NCI-H187 treated with DMSO at 0.1 percent for 48 hours (cell line): ENCODE results near the gene PDLIM4.

Experiments
- DNase-seq: peaks from one replicate; lab custom pipeline; 2025; lab: John Stamatoyannopoulos, UW

PDLIM4 gene, protein sequence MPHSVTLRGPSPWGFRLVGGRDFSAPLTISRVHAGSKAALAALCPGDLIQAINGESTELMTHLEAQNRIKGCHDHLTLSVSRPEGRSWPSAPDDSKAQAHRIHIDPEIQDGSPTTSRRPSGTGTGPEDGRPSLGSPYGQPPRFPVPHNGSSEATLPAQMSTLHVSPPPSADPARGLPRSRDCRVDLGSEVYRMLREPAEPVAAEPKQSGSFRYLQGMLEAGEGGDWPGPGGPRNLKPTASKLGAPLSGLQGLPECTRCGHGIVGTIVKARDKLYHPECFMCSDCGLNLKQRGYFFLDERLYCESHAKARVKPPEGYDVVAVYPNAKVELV

DNA sequence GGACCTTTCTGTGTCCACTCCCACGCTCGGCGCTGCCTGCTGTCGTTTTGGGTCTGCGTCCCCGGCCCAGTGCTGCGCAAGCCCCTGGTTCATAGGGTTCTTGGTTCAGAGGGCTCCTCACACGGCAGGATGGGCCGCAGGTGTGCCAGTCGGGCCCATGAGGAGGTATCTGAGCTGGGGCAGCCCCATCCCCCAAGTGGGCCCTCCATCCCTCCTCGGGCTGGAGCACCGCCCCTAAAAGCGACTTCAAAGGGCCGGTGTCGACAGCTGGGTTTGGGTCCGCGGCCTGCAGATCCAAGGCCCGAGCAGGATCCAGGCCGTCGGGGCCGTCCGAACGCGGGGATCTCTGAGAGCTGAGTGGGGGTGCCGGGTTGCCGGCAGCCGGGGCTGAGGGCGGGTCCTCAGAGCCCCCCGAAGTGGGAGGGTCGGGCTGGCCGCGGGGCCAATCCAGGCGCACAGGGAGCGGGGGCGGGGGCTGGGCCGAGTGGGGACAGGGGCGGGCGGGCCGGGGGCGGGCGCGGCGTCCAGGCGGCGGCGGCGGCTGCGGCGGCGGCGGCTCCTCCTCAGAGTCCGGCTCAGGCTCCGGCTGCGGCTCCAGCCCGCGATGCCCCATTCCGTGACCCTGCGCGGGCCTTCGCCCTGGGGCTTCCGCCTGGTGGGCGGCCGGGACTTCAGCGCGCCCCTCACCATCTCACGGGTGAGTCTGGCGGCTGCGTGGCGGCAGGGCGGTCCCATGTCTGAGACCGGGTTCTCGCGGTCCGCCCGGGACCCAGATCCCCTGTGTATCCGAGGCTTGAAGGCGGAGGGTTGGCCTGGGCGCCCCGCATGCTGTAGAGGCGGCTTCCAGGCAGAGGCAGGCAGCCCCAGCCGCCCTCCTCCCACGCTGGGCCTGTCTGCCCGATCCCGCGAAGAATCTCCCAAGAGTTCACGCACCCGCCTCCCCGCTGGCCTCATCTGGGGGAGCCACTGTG lies at the start of gene PDLIM4:
PDLIM4 (plus strand) TSS at position 566 of the 971 bp plus-strand sequence; CDS start at position 605, 39 bp downstream.
- DNase-seq = no peak

DNA sequence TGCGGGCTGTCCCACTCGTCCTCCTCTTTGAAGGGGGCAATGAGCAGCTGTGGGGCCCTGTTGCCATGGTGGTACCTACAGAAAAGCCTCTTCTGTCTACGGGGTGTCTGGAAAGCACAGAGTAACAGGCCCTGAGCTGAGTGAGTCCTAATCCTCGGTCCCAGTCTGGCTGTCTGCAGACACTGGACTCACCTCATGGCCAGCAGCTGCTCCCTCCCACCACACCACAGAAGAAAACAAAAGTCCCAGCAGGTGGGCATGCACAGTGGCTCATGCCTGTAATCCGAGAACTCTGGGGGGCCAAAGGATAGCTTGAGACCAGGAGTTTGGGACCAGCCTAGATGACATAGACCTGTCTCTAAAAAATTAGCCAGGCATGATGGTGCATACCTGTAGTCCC lies 49.7 kb upstream of the PDLIM4 start:
- DNase-seq = no peak

DNA sequence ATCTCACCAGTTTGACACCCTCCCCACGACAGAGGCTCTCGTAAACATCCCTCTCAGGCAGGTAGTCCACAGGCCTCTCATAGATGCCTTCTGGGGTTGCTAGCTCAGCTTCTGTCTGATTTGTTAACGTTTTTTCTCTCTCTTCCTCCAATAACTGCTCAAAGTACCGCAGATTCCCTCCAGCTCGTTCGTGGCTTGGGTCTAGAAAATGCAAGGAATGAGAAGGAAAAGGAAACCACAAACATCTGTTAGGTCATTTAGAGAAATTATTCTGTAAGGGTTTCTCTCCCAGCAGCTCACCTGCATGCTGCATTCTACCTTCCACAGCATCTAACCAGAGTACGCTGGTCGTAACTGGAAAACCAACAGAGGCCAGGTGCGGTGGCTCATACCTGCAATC lies 48.4 kb upstream of the PDLIM4 start:
- no peak for DNase-seq

DNA sequence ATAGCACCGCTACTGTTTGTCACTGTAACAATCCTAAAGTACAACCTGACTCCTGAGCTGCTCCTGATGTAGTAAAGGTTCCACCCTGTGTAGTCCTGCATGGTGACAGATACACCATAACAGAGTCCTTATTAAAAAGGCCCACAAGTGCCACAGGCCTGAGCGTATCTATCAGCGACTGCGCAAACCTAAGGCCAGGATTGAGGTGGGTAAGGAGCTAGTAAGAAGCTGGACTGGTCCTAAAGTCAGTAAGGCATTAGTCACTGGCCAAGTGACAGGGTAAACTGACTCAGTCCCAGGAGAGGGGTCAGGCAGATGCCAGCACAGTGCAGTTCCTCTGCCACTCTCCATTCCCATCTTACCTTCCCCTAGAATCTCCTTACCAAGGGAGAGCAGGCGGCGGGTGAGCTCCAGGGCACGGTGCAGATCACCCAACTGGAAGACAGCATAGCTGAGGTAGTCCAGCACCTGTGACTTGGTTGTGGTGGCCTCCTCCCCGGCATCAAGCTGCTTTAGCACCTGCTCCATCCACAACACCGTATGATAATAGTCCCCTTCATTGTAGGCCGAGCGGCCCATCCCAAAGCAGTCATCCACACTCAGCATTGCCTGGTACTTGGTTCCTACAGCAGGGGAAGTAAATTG lies 47.5 kb upstream of the PDLIM4 start:
- DNase-seq = no peak

DNA sequence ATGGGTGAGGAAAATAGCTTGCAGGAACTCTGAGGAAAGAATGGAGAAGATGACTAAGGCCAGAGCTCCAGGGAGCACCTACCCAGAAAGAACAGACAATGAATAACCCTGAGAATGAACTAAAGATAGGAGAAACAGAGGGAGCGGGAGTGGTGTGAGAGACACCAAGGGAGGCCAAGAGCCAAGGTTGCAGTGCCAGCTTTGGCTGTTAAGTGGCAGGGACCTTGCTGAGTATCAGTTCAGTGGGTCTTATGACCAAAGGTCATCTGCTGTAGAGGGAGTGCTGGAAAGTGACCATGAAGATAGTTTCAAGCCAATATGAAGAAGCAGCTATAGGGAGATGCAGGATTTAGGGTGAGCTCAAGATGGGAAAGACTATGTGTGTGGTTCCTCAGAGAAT lies 46.6 kb upstream of the PDLIM4 start:
- DNase-seq = no peak

DNA sequence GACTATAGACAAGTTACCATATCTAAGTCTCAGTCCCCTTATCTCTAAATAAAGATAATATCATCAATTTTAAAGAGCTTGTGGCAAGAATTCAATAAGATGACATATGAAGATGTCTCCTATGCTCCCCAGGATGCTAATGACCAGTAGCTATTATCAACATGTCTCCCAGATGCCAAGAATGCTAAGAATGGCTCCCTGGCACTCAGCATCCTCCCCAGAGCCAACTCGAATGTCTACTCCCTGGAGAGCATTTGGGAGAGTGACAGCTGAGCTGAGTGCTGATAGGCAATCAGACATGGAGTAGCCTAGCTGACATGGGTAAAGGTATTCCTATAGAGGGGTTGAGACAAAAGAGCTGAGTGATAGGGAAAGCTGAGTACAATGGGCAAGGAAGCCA lies 45.7 kb upstream of the PDLIM4 start:
- DNase-seq = no peak

DNA sequence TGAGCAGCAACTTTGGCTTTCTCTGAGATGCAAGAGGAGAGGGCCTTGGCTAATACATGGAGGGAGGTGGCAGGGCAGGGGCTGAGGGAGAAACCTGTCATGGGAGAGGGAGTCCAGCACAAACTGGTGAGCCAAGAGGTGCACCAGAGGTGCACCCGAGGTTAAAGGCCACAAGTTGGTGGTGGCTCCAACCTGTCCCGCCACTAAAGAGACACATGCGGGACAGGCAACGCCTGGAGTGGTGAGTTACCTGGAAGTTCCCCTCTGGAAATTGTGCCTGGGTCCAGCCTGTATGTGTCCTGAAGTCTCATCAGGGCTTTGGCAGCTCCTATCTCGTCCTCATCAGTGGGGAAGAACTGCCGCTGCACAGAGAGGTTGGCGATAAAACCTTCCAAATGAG lies 43.8 kb upstream of the PDLIM4 start:
- no peak for DNase-seq

DNA sequence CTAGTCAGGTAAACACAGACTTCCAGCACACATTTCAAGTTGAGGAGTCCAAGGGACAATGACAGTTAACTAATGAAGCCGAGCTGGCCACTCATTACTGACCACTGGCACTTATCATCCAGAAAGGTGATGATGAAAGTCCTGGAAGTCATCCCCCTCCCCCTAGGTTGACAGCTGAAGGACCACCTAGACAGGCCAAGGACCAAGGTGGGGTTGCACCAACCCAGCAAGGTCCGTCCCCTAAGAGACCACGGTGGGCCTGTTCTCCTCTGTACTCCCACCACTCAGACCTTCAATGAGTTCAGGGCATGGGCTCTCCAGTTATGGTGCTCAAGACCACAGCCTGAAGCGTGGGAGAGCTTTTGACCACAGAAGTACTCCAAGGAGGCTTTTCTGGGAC lies 43.0 kb upstream of the PDLIM4 start:
- DNase-seq = no peak

DNA sequence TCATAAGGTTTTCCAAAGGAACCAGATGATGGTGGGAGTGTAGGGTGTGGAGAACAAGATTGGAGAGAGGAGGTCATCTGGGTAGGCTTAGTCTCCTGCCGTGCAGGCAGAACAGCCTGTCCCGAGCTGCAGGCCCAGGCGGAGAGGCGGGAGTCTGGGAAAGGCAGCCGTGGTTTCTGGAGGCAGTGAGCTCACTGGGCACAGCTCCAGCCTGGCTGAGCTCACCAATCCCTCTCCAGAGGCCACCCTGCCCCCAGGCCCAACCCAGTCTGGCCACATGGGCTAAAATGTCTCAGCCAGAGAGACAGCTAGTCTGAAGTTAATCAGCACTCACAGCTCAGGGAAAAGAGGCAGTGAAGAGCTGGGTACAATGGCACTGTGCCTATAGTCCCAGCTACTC lies 42.2 kb upstream of the PDLIM4 start:
- DNase-seq = no peak

DNA sequence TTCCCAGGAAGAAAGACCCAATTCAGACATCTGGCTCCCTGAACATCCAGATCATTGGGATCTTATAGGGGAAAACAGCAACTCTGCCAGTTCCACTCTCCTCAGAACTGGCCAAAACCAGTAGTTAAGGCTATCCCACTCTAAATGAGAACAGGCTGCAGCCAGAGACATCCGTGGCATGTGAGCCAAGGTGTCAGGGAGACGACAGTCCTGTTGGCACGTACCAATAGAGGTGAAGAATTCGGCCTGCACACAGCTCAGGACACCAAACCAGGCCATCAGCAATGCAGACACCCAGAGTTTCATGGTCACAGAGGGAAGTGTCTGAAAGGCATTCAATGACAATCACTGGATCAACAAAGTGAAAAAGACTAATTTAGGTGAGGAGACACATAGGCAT lies 39.2 kb upstream of the PDLIM4 start:
- no peak for DNase-seq

DNA sequence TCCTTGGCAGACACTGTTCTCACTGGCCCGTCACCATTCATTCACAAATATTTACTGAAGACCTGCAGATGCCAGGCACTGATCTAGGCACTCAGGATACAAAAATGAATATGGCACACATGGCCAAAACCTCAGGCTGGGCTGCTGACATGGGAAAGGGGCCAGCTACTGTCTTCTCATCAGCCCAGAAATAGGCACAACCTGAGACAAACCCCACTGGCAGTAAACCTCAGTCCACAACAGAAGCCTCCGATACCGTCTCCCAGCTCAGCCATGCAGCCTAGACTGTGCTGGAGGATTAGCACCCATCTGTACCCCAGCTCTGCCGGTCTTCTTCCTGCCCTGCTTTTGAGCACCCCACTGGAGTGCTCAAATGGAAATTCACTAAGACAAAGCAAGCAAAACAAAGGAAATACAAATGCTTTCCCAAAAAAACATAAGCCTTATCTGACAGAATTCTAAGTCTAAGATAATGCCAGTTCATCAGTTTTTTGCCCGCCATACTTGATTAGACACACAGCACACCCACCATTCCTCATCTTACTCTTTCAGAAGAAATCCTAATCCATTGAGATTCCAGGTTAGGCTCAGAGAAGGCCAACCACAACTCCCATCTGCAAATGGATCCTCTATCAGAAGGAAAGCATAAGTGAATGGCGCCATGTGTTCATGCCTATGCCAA lies 38.1 kb upstream of the PDLIM4 start:
- no peak for DNase-seq

DNA sequence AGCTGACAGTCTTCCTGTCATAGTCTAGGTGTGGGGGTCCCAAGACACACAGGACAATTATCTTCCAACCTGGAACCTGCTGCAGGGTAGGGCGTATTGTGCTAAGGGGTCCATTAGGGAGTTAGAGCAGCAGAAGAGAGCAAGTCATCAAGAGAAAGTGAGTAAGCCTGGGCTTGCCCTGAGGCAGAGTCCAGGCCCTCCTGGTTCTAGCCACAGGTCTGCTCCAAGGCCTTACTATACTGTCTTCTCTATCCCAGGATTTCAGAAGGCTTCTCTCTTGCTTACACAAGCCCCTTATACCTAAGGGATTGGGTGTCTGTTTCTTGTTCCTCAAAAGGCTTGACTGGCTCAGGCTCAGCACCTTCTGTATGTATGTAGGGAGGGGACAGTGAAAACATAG lies 37.5 kb upstream of the PDLIM4 start:
- no peak for DNase-seq

DNA sequence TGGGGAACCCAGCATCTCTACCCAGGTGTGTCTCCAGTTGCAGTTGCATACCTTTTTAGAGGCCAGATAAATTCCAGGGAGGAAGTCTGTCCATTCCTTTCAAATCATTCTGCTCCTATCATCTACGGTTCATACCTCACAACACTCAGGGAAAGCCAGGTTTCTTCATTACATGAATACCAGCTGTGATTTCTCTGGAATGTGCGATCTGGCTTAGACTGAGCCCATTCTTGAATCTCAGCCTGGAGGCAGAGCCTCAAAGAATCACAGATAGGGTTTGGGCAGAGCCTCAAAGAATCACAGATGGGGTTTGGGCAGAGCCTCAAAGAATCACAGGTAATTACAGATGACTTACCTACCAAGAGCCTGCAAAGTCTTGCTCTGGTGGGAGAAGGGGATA lies 37.0 kb upstream of the PDLIM4 start:
- DNase-seq = no peak

DNA sequence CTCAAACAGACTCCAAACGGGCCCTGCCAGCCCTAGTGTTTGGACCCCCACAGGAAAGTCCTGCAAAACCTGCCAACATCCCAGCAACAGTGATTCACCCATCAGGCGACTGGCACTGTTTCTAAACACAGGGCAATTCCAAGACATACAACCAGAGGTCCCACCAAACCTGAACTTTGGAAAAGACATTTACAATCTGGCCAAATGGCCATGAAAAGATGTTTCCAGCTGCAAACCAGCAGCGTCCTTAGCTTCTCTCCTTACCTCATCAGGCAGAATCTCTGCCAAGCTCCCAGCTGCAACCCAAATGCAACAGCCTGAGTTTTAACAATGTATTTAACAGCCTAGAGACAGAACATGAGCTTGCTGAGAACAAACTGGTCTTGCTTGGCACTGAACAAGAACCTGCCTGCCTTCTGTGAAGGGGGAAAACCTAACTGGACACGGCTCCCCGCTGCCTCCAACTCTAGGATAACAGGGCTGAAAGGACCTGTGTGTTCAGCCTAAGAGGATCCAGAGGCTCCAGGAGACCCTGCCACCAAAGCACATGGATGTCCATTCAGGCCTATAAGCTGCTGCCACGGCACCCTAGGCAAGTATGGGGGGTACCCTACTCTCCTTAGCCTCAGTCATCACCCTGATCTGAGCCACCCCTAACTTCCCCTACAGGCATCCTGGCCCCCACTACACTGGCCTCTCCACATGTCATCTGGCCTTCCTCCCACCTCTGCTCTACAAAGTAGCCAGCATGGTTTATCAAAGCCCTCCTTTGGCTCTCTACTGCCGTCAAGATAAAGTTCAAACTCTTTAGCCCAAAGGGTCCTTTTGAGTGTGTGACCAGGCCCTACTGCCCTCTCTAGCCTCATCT lies 35.5 kb upstream of the PDLIM4 start:
- DNase-seq = no peak

DNA sequence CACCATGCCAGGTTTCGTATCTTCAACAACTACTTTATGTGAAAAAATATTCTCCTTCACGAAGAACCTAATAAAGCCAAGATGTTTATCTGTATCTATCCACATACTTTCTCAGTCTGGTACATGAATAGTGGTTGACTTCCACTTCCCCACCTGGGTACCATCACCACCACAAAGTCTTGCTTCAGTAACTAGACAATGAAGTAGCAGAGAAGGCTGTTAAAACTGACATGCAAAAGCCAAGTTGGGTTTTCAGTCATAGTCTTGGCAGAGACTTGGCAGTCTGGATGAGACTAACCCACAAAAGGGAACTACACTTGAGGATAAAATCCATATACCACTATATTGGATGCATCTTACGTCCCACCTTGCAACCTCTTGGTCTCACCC lies 34.9 kb upstream of the PDLIM4 start:
- no peak for DNase-seq

DNA sequence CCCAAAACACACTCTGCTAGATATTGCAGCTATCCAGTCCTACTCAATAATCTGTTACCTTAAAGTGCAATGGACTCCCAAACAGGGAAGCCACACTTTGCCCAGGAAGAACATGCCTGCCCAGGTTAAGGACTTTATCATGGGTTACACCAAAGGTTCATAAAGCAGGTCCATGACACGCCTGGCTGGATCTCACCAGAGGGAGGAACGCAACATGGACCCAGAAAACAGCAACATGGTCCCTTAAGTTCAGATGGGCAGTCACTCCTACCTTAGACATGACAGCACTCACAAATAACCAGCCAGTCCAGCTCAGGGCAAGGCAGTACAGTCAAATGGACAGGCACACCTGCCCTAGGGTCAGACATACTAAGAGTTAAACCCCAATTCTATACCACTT lies 33.6 kb upstream of the PDLIM4 start:
- no peak for DNase-seq

DNA sequence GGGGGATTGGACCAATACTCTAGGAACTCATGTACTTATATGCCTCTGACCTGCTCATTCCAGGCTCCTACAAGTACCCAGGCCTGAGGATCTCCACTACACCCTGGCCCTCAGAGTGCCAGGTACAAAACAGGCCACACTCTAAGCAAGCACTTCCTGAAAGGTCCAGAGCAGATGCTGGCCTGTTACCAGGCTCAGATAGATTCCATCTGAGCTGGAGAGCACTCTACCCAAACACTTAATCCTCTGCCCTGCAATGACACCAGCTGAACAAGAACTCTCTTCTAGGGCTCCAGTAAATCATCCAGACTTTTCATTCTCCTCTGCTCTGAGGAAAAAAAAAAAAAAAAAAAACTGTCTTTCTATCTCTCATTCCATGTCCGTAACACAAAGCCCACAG lies 32.8 kb upstream of the PDLIM4 start:
- DNase-seq = no peak

DNA sequence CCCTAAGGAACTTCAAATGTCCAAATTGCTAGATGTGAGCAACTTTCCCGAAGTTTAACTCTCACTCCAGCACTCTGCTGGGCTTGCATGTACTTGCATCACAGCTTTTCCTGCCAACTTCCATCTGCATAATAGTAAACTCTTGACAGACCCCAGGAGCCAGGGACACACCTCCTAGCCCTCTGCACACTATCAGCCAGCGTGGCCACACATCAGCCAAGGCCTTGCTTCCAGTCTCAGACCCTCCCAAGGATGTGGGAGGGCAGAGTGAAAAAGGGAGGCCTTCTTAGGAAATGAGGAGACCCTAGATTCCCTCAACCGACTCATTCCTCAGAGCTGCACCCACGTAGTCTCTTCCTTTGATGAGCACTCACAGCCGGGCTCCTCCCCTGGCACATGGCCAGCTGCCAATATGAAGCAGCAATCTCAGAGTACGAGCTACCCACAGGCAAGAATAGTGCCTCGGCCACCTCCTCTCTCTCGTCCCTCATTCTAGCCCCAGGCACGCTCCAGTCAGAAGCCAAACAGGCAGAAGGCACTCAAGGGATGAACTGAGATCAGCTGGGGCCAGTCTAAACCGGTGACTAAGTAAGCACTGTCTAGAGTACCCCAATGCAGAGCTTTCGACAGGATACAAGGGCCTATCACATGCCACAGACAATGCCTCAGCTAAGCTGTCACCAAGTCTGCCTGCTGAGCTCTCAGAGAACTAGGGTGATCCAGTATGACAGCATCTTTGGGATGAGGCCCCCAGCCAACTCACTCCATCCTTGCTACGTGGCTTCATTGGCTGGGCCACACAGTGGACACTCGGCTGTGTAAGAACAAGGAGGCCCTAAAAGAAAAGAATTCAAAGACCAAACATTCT lies 32.1 kb upstream of the PDLIM4 start:
- peak; percentile 19 for DNase-seq

DNA sequence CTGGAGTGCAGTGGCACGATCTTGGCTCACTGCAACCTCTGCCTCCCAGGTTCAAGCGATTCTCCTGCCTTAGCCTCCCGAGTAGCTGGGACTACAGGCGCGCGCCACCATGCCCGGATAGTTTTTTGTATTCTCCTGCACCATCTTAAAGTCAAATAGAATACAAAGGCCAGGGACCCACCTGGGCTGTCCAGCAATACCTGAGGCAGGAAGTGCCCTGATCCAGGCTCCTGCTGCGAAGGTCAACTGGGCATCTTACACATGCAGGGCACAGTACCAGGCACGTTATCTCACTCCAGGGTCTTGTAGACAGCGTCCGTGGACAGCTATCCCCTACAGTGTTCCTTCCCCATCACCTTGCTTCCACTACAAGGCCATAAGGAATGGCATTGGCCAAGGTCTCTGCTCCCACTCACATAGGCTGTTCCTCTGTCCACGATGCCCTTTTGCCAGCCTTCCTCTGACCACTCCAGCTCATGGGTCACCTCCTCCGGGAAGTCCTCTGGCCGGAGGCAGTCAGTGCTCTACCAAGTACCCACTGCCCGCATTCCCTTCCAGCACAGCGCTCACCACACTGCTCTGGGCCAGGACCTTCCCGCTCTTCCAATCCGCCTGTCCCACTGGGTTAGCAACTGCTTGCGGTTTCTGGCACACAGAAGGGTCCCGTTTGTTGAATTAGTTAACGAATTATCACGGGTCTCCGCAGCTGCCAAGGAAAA lies 30.8 kb upstream of the PDLIM4 start:
- no peak for DNase-seq

DNA sequence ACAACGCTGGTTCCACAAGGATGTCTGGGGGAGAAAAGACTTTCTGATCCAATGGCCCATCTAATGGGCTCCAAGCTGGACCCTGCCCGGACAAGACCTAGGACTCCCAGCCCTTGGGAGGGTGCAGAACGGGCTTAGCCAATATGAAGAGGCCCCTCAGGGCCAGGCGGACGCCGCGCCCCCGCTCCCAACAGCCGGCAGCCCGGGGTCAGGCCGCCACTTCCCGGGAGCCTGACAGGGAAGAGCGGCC lies 30.3 kb upstream of the PDLIM4 start:
- no peak for DNase-seq
